ENCODE results near the gene LRMDA.
"Not testable (repeated sequence)": the region's sequence is repeated elsewhere in the genome, so short reads cannot be mapped to it uniquely, and the experiment has no call there.

DNA sequence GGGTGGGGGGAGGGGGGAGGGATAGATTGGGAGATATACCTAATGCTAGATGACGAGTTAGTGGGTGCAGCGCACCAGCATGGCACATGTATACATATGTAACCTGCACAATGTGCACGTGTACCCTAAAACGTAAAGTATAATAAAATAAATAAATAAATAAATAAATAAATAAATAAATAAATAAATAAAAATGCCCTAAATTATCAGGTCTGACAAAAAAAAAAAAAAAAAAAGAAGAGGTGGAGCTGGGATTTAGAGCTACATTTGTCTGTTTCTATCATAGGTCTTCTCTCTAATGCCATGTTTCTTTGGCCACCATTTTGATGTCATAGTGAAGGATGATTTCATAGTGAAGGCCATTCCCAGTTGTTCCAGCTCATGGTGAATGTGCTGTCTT, 1095.4 kb downstream of the LRMDA start:
- TF ChIP-seq, protein P1, sequence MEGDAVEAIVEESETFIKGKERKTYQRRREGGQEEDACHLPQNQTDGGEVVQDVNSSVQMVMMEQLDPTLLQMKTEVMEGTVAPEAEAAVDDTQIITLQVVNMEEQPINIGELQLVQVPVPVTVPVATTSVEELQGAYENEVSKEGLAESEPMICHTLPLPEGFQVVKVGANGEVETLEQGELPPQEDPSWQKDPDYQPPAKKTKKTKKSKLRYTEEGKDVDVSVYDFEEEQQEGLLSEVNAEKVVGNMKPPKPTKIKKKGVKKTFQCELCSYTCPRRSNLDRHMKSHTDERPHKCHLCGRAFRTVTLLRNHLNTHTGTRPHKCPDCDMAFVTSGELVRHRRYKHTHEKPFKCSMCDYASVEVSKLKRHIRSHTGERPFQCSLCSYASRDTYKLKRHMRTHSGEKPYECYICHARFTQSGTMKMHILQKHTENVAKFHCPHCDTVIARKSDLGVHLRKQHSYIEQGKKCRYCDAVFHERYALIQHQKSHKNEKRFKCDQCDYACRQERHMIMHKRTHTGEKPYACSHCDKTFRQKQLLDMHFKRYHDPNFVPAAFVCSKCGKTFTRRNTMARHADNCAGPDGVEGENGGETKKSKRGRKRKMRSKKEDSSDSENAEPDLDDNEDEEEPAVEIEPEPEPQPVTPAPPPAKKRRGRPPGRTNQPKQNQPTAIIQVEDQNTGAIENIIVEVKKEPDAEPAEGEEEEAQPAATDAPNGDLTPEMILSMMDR (IDR thresholded peaks at IDR 0.05 in 2 of 3, conservative IDR thresholded peaks at IDR 0.05 in 1 of 3; ENCODE audit: control insufficient read depth in 2 of 3, extremely low read depth in 1 of 3, insufficient read depth in 1 of 3, low read depth in 3 of 3, low read length in 3 of 3), result not testable (repeated sequence)
- TF ChIP-seq SREBF2 (IDR thresholded peaks at IDR 0.05; ENCODE audit: low read length); NFIC (IDR thresholded peaks at IDR 0.05; ENCODE audit: low read depth, low read length); CHD1 (IDR thresholded peaks at IDR 0.05; ENCODE audit: low read depth, low read length); POLR2AphosphoS5 (IDR thresholded peaks at IDR 0.05; ENCODE audit: low read length): not testable (repeated sequence)
- TF ChIP-seq, protein P2, sequence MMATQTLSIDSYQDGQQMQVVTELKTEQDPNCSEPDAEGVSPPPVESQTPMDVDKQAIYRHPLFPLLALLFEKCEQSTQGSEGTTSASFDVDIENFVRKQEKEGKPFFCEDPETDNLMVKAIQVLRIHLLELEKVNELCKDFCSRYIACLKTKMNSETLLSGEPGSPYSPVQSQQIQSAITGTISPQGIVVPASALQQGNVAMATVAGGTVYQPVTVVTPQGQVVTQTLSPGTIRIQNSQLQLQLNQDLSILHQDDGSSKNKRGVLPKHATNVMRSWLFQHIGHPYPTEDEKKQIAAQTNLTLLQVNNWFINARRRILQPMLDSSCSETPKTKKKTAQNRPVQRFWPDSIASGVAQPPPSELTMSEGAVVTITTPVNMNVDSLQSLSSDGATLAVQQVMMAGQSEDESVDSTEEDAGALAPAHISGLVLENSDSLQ (IDR thresholded peaks at IDR 0.05), result not testable (repeated sequence)

All from GM12878 (cell line).